Measurements from ENCODE around the gene ATRN.
"Not testable (repeated sequence)": the region's sequence is repeated elsewhere in the genome, so short reads cannot be mapped to it uniquely, and the experiment has no call there.

Gene ATRN

GRCh38 chr20:3510110-3510509, 39.3 kb downstream of the ATRN start:
- H3K9me3 ChIP-seq (ENCODE audit: control extremely low read depth in 1 of 5, control insufficient read depth in 4 of 5, insufficient read depth in 2 of 5, low read depth in 1 of 5, low read length in 4 of 5) = peaks cover 0 to 3% (median 0%) of the 10 kb centered on the region in 5 experiments
- no peaks in the 10 kb centered on the region for H3K27me3 ChIP-seq (replicated peaks in 2 of 5; ENCODE audit: control insufficient read depth in 4 of 5, insufficient read depth in 5 of 5, low read length in 4 of 5)
- H3K36me3 ChIP-seq (ENCODE audit: control insufficient read depth in 4 of 4, insufficient read depth in 4 of 4, low read length in 3 of 4) = no peaks in the 10 kb centered on the region
- peaks cover 0 to 3% (median 1%) of the 10 kb centered on the region in 4 experiments for H3K4me1 ChIP-seq (ENCODE audit: control extremely low read depth in 1 of 4, control insufficient read depth in 4 of 4, insufficient read depth in 4 of 4, low read length in 3 of 4)
- no peak overlapping the region for H3K27ac ChIP-seq (ENCODE audit: insufficient read depth in 1 of 2, low read depth in 1 of 2, low read length in 2 of 2, poor library complexity in 1 of 2, severe bottlenecking in 2 of 2)
- no peak overlapping the region for H3K4me3 ChIP-seq (ENCODE audit: control insufficient read depth in 1 of 7, extremely low read depth in 1 of 7, insufficient read depth in 4 of 7, low read depth in 2 of 7, low read length in 6 of 7)
- ChIA-PET CTCF (no interaction called here), POLR2A (no interaction called here)
- WGBS (ENCODE audit: insufficient coverage) = no CpG with 5 or more reads among the region's 2 CpGs
- peak in 1 of 3 donors; percentile 8 for DNase-seq

GRCh38 chr20:3512239-3512638, 41.4 kb downstream of the ATRN start:
- H3K4me3 ChIP-seq (ENCODE audit: control insufficient read depth in 1 of 7, extremely low read depth in 1 of 7, insufficient read depth in 4 of 7, low read depth in 2 of 7, low read length in 6 of 7); H3K27ac ChIP-seq (ENCODE audit: insufficient read depth in 1 of 2, low read depth in 1 of 2, low read length in 2 of 2, poor library complexity in 1 of 2, severe bottlenecking in 2 of 2); H3K4me1 ChIP-seq (ENCODE audit: control extremely low read depth in 1 of 4, control insufficient read depth in 4 of 4, insufficient read depth in 4 of 4, low read length in 3 of 4); H3K27me3 ChIP-seq (replicated peaks in 2 of 5; ENCODE audit: control insufficient read depth in 4 of 5, insufficient read depth in 5 of 5, low read length in 4 of 5); POLR2A ChIA-PET; H3K36me3 ChIP-seq (ENCODE audit: control insufficient read depth in 4 of 4, insufficient read depth in 4 of 4, low read length in 3 of 4); DNase-seq; CTCF ChIA-PET; H3K9me3 ChIP-seq (ENCODE audit: control extremely low read depth in 1 of 5, control insufficient read depth in 4 of 5, insufficient read depth in 2 of 5, low read depth in 1 of 5, low read length in 4 of 5): not testable (repeated sequence)
- no CpG with 5 or more reads among the region's 3 CpGs for WGBS (ENCODE audit: insufficient coverage)

GRCh38 chr20:3514012-3514642, 43.3 kb downstream of the ATRN start:
- ChIA-PET POLR2A (no interaction called here), CTCF (no interaction called here)
- H3K9me3 ChIP-seq (ENCODE audit: control extremely low read depth in 1 of 5, control insufficient read depth in 4 of 5, insufficient read depth in 2 of 5, low read depth in 1 of 5, low read length in 4 of 5) = peaks cover 0 to 5% (median 0%) of the 10 kb centered on the region in 5 experiments
- WGBS (ENCODE audit: insufficient coverage) = no CpG with 5 or more reads among the region's 3 CpGs
- DNase-seq = no peak
- no peak overlapping the region for H3K4me3 ChIP-seq (ENCODE audit: control insufficient read depth in 1 of 7, extremely low read depth in 1 of 7, insufficient read depth in 4 of 7, low read depth in 2 of 7, low read length in 6 of 7)
- no peaks in the 10 kb centered on the region for H3K36me3 ChIP-seq (ENCODE audit: control insufficient read depth in 4 of 4, insufficient read depth in 4 of 4, low read length in 3 of 4)
- H3K4me1 ChIP-seq (ENCODE audit: control extremely low read depth in 1 of 4, control insufficient read depth in 4 of 4, insufficient read depth in 4 of 4, low read length in 3 of 4) = no peaks in the 10 kb centered on the region
- no peaks in the 10 kb centered on the region for H3K27me3 ChIP-seq (replicated peaks in 2 of 5; ENCODE audit: control insufficient read depth in 4 of 5, insufficient read depth in 5 of 5, low read length in 4 of 5)
- no peak overlapping the region for H3K27ac ChIP-seq (ENCODE audit: insufficient read depth in 1 of 2, low read depth in 1 of 2, low read length in 2 of 2, poor library complexity in 1 of 2, severe bottlenecking in 2 of 2)

- Histone ChIP-seq H3K9me3 (ENCODE audit: control extremely low read depth in 1 of 5, control insufficient read depth in 4 of 5, insufficient read depth in 2 of 5, low read depth in 1 of 5, low read length in 4 of 5) (peaks cover 0 to 17% (median 0%) of the 10 kb centered on the region in 5 experiments), H3K4me1 (ENCODE audit: control extremely low read depth in 1 of 4, control insufficient read depth in 4 of 4, insufficient read depth in 4 of 4, low read length in 3 of 4) (no peaks in the 10 kb centered on the region), H3K27ac (ENCODE audit: insufficient read depth in 1 of 2, low read depth in 1 of 2, low read length in 2 of 2, poor library complexity in 1 of 2, severe bottlenecking in 2 of 2) (no peak overlapping the region), H3K36me3 (ENCODE audit: control insufficient read depth in 4 of 4, insufficient read depth in 4 of 4, low read length in 3 of 4) (no peaks in the 10 kb centered on the region), H3K27me3 (replicated peaks in 2 of 5; ENCODE audit: control insufficient read depth in 4 of 5, insufficient read depth in 5 of 5, low read length in 4 of 5) (no peaks in the 10 kb centered on the region), H3K4me3 (ENCODE audit: control insufficient read depth in 1 of 7, extremely low read depth in 1 of 7, insufficient read depth in 4 of 7, low read depth in 2 of 7, low read length in 6 of 7) (no peak overlapping the region)
- POLR2A ChIA-PET = no interaction called here
- 97% methylated on average over 3 of the region's 3 CpGs for WGBS (ENCODE audit: insufficient coverage)
- CTCF ChIA-PET = interaction anchor here (1.1 kb wide), 1 partner anchor 16 kb away, joined by 3 read pairs; no protein-coding TSS in a partner anchor
- DNase-seq = no peak
These were observed 44.8 kb downstream of the ATRN start for GRCh38 chr20:3515379-3516170.

GRCh38 chr20:3521852-3522740, 51.3 kb downstream of the ATRN start:
- WGBS (ENCODE audit: insufficient coverage) = 89% methylated on average over 3 of the region's 5 CpGs
- Histone ChIP-seq H3K9me3 (ENCODE audit: control extremely low read depth in 1 of 5, control insufficient read depth in 4 of 5, insufficient read depth in 2 of 5, low read depth in 1 of 5, low read length in 4 of 5) (peaks cover 5 to 32% (median 10%) of the 10 kb centered on the region in 5 experiments), H3K36me3 (ENCODE audit: control insufficient read depth in 4 of 4, insufficient read depth in 4 of 4, low read length in 3 of 4) (peaks cover 0 to 3% (median 1%) of the 10 kb centered on the region in 4 experiments), H3K4me1 (ENCODE audit: control extremely low read depth in 1 of 4, control insufficient read depth in 4 of 4, insufficient read depth in 4 of 4, low read length in 3 of 4) (no peaks in the 10 kb centered on the region), H3K27ac (ENCODE audit: insufficient read depth in 1 of 2, low read depth in 1 of 2, low read length in 2 of 2, poor library complexity in 1 of 2, severe bottlenecking in 2 of 2) (no peak overlapping the region), H3K4me3 (ENCODE audit: control insufficient read depth in 1 of 7, extremely low read depth in 1 of 7, insufficient read depth in 4 of 7, low read depth in 2 of 7, low read length in 6 of 7) (no peak overlapping the region), H3K27me3 (replicated peaks in 2 of 5; ENCODE audit: control insufficient read depth in 4 of 5, insufficient read depth in 5 of 5, low read length in 4 of 5) (no peaks in the 10 kb centered on the region)
- DNase-seq = no peak
- CTCF ChIA-PET = no interaction called here
- POLR2A ChIA-PET = no interaction called here

- POLR2A ChIA-PET; H3K27me3 ChIP-seq (replicated peaks in 2 of 5; ENCODE audit: control insufficient read depth in 4 of 5, insufficient read depth in 5 of 5, low read length in 4 of 5): not testable (repeated sequence)
- no CpG with 5 or more reads among the region's 5 CpGs for WGBS (ENCODE audit: insufficient coverage)
These were observed 53.9 kb downstream of the ATRN start for GRCh38 chr20:3524696-3525095.

More at GRCh38 chr20:3524696-3525095, 53.9 kb downstream of the ATRN start:
- H3K4me1 ChIP-seq (ENCODE audit: control extremely low read depth in 1 of 4, control insufficient read depth in 4 of 4, insufficient read depth in 4 of 4, low read length in 3 of 4); H3K4me3 ChIP-seq (ENCODE audit: control insufficient read depth in 1 of 7, extremely low read depth in 1 of 7, insufficient read depth in 4 of 7, low read depth in 2 of 7, low read length in 6 of 7); H3K27ac ChIP-seq (ENCODE audit: insufficient read depth in 1 of 2, low read depth in 1 of 2, low read length in 2 of 2, poor library complexity in 1 of 2, severe bottlenecking in 2 of 2); H3K36me3 ChIP-seq (ENCODE audit: control insufficient read depth in 4 of 4, insufficient read depth in 4 of 4, low read length in 3 of 4); DNase-seq: not testable (repeated sequence)
- CTCF ChIA-PET = interaction anchor here (0.6 kb wide), 1 partner anchor 129 kb away, joined by 3 read pairs; no protein-coding TSS in a partner anchor
- peaks cover 5 to 26% (median 10%) of the 10 kb centered on the region in 5 experiments for H3K9me3 ChIP-seq (ENCODE audit: control extremely low read depth in 1 of 5, control insufficient read depth in 4 of 5, insufficient read depth in 2 of 5, low read depth in 1 of 5, low read length in 4 of 5)
